Stimulated activated CD4-positive, alpha-beta T cell treated with anti-CD3 and anti-CD28 coated beads, Interleukin-15, amount 100 ng/mL, for 48 hours (primary cell): ENCODE results near the gene PSG7.
"Not testable (repeated sequence)": the region's sequence is repeated elsewhere in the genome, so short reads cannot be mapped to it uniquely, and the experiment has no call there.

Experiments used
- DNase-seq, 2 donors: peaks; one replicate each; pipeline ENCODE4 v3.0.0-alpha.2; 2020; ENCODE audit warnings: low read depth in 2 of 2

Gene PSG7

DNA sequence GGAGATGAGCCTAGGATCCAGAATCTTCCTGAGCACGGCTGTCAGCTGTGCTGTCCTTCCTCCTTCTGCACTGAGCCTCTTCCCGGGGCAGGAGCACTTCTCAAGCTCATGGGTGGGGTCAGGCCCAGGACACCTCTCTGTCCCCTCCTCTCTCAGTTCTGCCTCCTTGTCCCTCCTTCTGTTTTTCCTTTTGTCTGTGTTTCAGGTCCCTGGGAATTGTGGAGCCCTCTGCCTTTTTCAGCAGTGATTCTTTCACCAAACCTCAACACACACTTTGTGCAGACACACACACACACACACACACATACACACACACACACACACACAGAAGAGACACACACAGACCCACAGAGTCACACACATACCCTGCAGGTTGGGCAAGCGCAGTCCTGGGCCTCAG, at the start of gene PSG7:
Gene PSG7 (minus strand): TSS at position 101 of the 400 bp plus-strand sequence. CDS start 131 bp downstream, outside the sequence.
- not testable (repeated sequence) for DNase-seq

- no peak for DNase-seq
Measured at GRCh38 chr19:42985588-42985987, 48.6 kb upstream of the PSG7 start.

- DNase-seq = not testable (repeated sequence)
Measured at GRCh38 chr19:42982111-42982510, 45.1 kb upstream of the PSG7 start.

- not testable (repeated sequence) for DNase-seq
Measured at GRCh38 chr19:42971451-42971850, 34.4 kb upstream of the PSG7 start.

DNA sequence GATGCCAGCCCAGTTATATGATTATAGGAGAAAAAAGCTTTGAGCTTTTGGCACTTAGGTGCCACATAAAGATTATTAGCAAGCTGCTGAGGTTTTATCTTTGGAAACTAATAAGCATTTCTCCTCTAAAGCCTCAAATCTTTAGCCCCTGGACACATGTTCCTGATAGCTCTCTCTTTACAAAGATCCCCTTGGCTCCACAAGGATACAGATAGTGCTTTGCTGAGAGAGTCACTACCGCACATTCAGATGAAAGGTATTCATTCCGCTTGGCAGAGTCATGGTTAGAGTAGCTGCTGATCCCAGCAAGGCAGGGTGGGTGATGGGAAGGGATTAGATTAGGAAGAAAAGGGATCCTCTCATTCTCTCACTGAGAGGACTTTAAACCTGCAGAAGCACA, 28.2 kb upstream of the PSG7 start:
- DNase-seq = no peak

DNA sequence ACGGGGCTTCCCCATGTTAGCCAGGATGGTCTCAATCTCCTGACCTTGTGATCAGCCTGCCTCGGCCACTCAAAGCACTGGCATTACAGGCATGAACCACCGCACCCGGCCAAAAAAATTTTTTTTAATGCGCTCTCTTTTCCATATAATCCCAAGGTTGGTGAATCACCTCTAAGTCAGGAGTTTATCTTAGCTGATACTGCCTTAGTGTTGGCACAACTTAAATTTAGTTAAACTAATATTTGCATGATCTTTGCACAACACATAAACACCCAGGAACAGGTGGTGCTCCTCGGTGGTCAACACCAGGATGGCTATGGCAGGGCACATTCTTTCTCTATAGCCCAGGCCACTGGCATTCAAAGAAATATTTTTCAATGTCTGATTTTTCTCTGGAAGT, 24.1 kb upstream of the PSG7 start:
- no peak for DNase-seq

DNA sequence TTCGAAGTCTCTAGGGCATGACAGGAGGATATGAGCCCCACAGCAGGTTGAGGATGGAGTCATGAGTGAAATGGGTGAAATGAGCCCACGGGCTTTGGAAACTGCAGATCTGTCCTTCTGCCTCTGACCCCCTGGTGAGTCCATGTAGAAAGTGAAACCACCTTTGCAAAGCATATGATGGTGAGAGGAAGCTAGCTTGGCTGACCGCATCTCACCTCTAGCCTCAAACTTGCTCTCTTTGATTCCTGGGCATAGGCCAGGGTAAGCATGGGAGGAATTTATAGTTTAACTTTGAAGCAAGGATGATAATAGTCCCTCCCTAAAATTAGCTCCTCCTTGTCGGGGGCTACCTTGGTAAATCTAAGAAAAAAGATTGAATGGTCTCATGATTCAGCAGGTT, 15.1 kb upstream of the PSG7 start:
- DNase-seq = not testable (repeated sequence)

- DNase-seq = not testable (repeated sequence)
Measured at GRCh38 chr19:42951476-42951875, 14.5 kb upstream of the PSG7 start.

- DNase-seq = no peak
Measured at GRCh38 chr19:42942187-42942789, 5.3 kb upstream of the PSG7 start.

- DNase-seq = not testable (repeated sequence)
Measured at GRCh38 chr19:42934726-42935125, 2.3 kb downstream of the PSG7 start.

DNA sequence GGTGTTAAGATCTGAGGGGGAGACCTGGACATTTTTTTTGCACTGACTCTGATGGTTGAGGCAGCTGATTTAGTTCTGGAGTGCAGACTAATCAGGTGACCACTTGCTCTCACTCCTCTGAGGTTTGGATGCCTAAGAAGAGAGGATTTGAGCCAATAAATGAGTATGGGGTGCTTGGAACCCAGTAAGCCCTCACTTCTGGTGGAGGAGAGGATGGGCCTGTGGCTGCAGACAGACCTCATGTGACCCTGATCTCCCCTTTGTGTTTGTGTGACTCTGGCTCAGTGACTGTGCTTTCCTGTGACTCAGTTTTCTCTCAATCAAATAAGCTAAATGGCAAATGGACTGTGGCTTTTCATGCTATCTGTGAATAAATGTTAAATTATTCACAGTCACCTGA, 2.8 kb downstream of the PSG7 start:
- not testable (repeated sequence) for DNase-seq

DNA sequence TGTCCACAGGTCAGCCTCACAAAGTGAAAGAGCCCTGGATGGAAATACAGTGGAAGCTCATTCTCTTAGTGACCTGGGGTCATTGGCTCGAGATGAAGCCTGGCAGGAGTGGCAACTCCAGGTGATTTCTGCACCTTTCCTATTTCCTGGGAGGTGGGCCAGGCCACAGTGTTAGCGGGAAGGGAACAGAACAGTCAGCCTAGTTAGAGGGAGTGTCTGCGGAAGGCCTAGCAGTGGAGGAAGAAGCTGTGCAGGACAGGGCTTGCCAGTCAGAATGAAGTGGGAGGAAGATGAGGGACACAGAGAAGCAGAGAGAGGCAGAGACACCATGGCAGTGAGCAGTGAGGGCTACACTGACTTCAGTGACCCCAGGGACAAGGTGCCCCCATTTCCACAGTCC, 3.6 kb downstream of the PSG7 start:
- not testable (repeated sequence) for DNase-seq

DNA sequence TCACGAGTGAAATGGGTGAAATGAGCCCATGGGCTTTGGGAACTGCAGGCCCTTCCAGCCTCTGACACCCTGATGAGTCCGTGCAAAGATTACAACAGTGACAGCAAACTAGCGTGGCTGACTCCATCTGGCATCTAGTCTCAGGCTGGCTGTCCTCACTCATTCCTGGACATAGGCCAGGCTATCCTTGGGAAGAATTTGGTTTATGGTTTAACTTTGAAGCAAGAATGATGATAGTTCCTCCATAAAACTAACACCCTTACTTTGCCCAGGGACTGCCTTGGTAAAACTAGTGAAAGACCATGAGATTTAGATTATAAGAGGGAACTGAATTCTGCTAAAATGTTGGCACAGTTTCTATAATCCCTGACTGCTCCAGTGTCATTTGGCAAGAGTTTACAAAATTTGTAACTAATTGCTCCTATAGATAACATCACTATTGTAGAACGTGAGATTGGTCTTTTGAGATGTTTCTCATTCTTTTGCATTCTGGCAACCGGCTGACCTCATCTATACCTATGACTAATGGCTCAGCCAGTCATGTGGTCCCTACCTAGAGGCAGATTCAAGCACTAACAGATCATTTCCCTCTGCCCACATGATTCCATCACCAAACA, 4.4 kb downstream of the PSG7 start:
- not testable (repeated sequence) for DNase-seq

DNA sequence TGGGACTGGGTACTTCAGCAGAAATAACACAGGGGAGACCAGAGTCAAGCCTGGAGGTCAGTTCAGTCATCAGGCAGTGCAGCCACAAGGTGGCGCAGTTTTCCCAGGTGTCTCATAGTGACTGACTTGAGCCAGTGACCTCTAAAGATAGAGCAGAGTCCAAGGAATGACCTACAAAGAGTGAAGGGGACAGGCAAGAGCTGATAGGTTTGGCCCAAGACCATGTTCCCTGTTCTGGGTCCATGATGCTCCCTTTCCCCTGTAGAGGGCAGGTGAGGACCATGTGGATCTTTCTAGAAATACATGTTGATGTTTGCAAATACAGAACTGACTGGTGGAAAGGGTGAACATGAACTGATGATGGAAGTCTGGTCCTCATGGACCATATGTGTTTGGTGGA, 6.8 kb downstream of the PSG7 start:
- peak in 1 of 2 donors; percentile 14 for DNase-seq

DNA sequence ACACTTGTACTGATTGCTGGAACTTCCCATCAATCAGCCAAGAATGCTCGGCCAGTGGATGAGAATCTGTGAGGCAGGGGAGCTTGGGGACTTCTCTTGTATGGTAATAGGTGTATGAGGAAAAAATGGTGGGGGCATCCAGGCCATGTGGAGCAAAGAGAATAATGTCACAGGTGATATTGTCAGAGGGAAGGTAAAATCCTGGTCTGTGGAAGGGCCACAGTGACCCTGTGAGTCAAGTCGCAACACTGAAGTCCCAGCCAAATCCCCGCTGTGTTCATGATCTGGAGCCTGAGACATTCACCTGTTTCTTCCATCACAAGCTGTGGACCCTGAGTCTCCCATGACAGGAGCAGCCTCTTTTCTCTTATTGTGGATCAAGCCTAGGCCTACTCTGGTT, 8.1 kb downstream of the PSG7 start:
- DNase-seq = no peak

DNA sequence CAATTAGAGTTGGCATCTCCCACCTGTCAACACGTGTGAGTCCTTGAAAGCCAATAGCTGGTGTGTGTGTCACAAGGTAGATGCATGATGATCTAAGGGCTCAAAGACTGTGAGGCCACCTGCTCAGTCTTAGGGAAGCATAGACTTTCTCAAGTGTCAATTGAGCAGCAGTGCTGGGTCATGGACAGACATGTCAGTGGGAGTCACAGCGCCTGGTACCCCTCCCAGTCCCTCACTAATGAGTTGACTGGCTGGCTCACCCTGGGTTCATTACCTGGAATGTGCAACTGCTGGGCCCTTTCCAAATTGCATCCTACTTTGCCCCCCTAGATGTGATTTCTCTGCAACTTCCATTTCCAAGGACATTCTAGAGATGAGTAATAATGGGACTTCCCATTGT, 10.2 kb downstream of the PSG7 start:
- no peak for DNase-seq

- DNase-seq = peak in 1 of 2 donors; percentile 16
Measured at GRCh38 chr19:42923106-42923505, 13.9 kb downstream of the PSG7 start.

DNA sequence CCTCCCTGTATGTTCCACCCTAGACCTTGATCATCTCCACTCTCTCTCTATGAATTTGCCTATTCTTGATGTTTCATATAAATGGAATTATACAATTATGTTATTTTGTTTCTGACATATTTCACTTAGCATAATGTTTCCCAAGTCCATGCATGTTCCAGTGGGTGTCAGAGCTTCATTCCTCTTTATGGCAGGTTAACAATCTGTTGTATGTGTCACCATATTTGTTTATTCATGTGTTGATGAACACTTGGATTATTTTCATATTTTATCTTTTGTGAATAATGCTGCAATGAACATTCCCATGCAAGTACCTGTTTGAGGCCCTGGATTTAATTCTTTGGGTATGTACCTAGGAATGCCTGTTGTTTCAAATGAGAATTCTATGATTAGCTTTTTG, 16.0 kb downstream of the PSG7 start:
- not testable (repeated sequence) for DNase-seq

GRCh38 chr19:42919757-42920079, 17.3 kb downstream of the PSG7 start:
- no peak for DNase-seq

- DNase-seq = not testable (repeated sequence)
Measured at GRCh38 chr19:42919070-42919756, 17.8 kb downstream of the PSG7 start.

DNA sequence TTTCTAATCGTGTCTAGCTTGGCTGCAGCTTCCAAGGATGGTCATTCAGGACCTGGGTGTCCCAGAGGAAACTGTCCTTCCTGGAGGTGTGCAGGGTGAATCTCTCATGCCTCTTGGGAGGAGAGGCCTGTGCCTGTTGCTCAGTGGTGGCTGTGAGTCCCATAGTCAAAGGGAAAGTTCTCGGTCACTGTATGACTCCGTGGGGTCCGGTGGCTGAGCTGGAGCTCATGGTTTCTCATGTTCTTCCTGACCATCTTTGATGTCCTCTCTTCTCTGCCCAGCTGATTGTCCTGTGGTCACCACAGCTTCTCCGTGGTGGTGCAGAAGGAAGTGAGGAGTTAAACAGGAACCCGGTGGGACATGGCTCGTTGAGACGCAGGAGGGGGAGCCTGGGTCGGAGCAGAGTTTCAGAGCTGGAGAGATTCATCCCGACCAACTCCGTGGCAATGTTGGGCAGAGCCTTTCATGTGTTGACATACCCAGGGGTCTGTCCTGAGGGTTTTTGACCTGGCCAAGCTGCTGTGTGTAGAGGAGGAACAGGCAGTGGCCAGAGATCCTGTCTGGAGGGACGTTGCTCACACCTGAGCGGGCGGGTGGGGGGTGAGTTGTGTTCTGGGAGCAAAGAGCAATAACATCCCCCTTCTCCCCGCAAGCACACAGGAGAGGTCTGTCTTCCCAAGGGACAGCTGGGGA, 18.5 kb downstream of the PSG7 start:
- not testable (repeated sequence) for DNase-seq

- not testable (repeated sequence) for DNase-seq
Measured at GRCh38 chr19:42917634-42918033, 19.4 kb downstream of the PSG7 start, which contains the start of gene PSG6. PSG6 (minus strand) TSS chr19:42917894; CDS start chr19:42917792, 102 bp downstream.
